ENCODE results near the gene LDLRAD2. TPM values are rescaled to one million over a fixed set of nuclear protein-coding genes. Genes with fewer than 3 reads are reported as not detected.
A peak's percentile ranks its signal among the peaks of the same experiment; 100 is the strongest.

LDLRAD2 gene
- total RNA-seq, 1 donor from 2014 or later: 0.17 TPM

DNA sequence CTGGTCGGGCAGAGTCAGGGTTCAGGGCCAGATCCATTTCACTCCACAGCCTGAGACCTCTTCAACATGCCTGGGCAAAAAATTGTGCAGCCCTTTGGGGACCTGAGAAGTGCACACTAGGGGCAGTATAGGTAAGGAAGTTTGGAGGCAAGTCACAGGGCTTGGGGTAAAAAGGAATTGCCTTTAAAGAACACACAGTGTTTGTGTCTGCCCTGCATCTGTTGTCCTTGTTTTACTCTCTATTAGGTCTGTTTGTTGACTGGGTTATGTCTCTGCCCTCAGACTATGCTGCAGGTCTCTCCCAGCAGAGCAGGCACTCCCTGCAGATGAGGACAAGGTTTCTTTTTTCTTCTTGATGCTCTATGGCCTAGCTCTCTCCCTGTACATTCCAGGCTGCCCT is 22.0 kb downstream of the LDLRAD2 start:
- DNase-seq (ENCODE audit: low read depth): no peak
- peak; percentile 21 for TF ChIP-seq CTCF (conservative IDR thresholded peaks at IDR 0.05; ENCODE audit: low read depth, low read length)
- H3K4me3 ChIP-seq (ENCODE audit: low read depth, low read length): no peak overlapping the region

DNA sequence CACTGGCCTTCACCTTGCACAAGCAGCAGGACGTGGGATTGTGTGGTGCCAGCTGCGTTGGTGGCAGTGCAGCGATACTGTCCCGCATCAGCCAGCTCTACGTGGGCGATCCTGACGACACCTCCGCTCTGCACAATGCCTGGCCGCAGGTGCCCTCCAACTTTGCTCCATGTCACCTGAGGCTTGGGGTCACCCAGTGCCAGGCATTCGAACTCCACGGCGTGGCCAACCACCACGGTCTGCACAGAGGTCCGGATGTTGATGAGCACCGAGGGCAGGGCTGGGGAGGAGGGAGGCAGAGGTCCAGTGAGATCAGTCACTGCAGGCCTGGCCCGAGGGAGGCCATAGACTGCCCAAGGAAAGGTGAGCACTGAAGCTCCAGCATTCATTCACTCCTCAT is 22.6 kb downstream of the LDLRAD2 start:
- no peak for DNase-seq (ENCODE audit: low read depth)
- H3K4me3 ChIP-seq (ENCODE audit: low read depth, low read length): no peak overlapping the region
- TF ChIP-seq CTCF (conservative IDR thresholded peaks at IDR 0.05; ENCODE audit: low read depth, low read length): no peak

DNA sequence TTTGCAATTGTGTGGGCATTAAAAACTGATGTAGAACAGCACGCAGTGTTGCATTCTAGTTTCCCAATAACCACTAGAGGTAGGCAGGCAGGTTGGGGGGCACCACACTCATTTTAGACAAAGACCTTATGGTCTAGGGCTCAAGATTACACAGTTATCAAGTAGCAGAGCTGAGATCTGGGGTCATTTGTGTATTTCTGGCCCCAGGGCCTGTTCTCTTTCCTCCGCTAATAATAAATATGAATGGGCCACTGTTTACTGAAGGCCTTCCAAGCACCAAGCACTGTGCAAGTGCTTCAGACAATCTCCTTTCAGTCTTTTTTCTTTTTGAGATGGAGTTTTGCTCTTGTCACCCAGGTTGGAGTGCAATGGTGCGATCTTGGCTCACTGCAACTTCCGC is 23.9 kb downstream of the LDLRAD2 start:
- TF ChIP-seq CTCF (conservative IDR thresholded peaks at IDR 0.05; ENCODE audit: low read depth, low read length): no peak
- DNase-seq (ENCODE audit: low read depth): no peak
- no peak overlapping the region for H3K4me3 ChIP-seq (ENCODE audit: low read depth, low read length)

DNA sequence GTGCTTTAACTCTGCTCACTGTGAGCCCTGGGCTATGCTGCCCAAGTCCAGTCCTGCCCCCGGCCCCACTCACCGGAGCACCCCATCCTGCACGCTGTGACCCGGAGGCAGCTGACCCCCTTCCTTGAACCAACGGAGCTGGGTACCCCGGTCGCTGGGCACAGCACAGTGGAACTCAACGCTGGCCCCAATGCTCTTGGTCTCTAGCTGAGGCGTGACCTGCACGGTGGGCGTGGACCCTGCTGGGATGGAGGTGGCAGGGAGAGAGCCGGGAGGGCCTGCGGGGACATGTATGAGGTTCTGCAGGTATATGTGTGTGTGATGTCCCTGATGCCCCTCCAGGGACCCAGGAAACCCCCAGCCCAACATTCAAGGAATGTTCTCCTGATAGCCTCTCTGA is 24.7 kb downstream of the LDLRAD2 start:
- TF ChIP-seq CTCF (conservative IDR thresholded peaks at IDR 0.05; ENCODE audit: low read depth, low read length): no peak
- no peak for DNase-seq (ENCODE audit: low read depth)
- H3K4me3 ChIP-seq (ENCODE audit: low read depth, low read length): no peak overlapping the region

DNA sequence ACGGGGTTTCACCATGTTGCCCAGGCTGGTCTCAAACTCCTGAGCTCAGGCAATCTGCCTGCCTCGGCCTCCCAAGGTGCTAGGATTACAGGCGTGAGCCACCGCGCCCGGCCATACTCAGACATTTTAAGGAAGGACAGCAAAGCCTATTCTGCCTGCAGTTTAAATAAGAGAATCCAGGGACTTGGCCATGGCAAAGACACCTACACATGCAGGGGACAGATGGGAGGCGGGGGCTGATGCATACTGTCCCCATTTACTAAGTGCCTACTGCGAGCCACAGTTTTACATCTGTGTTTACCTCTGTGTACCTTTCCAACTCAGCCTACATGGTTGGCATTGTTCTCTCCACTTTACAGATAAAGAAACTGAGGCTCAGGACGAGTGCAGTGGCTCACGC is 25.4 kb downstream of the LDLRAD2 start:
- no peak for TF ChIP-seq CTCF (conservative IDR thresholded peaks at IDR 0.05; ENCODE audit: low read depth, low read length)
- DNase-seq (ENCODE audit: low read depth): no peak
- no peak overlapping the region for H3K4me3 ChIP-seq (ENCODE audit: low read depth, low read length)

- no peak overlapping the region for H3K4me3 ChIP-seq (ENCODE audit: low read depth, low read length)
- DNase-seq (ENCODE audit: low read depth): no peak
- TF ChIP-seq CTCF (conservative IDR thresholded peaks at IDR 0.05; ENCODE audit: low read depth, low read length): no peak
Measured at GRCh38 chr1:21838359-21839157, 26.5 kb downstream of the LDLRAD2 start.

All from epithelial cell of proximal tubule (primary cell).